DOHH2 (cell line): ENCODE results near the gene HMGCS2.

Experiments used
- H3F3A ChIP-seq: fragments of 200-600 bp; sonication (generic), shearing (Covaris generic); 2 replicates; pipeline ENCODE4 v1.6.0; 2016; ENCODE audit warnings: antibody characterized with exemption, mild to moderate bottlenecking; ENCODE audit not compliant: control insufficient read depth, insufficient read depth
- H3K27ac ChIP-seq: fragments of 200-600 bp; sonication (generic); 2 replicates; pipeline ENCODE4 v1.5.1; 2014; ENCODE audit warnings: low read depth, mild to moderate bottlenecking, low read length, moderate library complexity
- H3K27me3 ChIP-seq: fragments of 200-600 bp; sonication (generic); 2 replicates; pipeline ENCODE4 v1.6.1; 2014; ENCODE audit warnings: mild to moderate bottlenecking, low read length, mixed read lengths; ENCODE audit not compliant: control insufficient read depth
- H3K36me3 ChIP-seq: fragments of 200-600 bp; sonication (generic); 2 replicates; pipeline ENCODE4 v1.6.1; 2014; ENCODE audit warnings: mild to moderate bottlenecking, low read length, moderate library complexity, mixed read lengths; ENCODE audit not compliant: control insufficient read depth
- H3K4me1 ChIP-seq: fragments of 200-600 bp; sonication (generic); 2 replicates; pipeline ENCODE4 v1.6.1; 2014; ENCODE audit warnings: mild to moderate bottlenecking, low read length, mixed read lengths; ENCODE audit not compliant: control insufficient read depth
- H3K4me2 ChIP-seq: fragments of 200-600 bp; sonication (generic); 2 replicates; pipeline ENCODE4 v1.6.0; 2014; ENCODE audit warnings: mild to moderate bottlenecking, low read length, moderate library complexity
- H3K4me3 ChIP-seq: fragments of 200-600 bp; sonication (generic); 2 replicates; pipeline ENCODE4 v1.5.1; 2014; ENCODE audit warnings: mild to moderate bottlenecking, low read length, mixed read lengths
- H3K79me2 ChIP-seq: fragments of 200-600 bp; sonication (generic); 2 replicates; pipeline ENCODE4 v1.6.1; 2014; ENCODE audit warnings: mild to moderate bottlenecking, low read length, mixed read lengths; ENCODE audit not compliant: control insufficient read depth
- H3K9me2 ChIP-seq: fragments of 200-600 bp; sonication (generic); replicated peaks from 2 replicates; pipeline ENCODE4 v1.6.1; 2014; ENCODE audit warnings: mild to moderate bottlenecking, low read length, mixed read lengths; ENCODE audit not compliant: control insufficient read depth
- H3K9me3 ChIP-seq: fragments of 200-600 bp; sonication (generic); 2 replicates; pipeline ENCODE4 v1.6.1; 2014; ENCODE audit warnings: antibody characterized with exemption, low read length, mixed read lengths; ENCODE audit not compliant: control insufficient read depth, insufficient read depth
- H4K20me1 ChIP-seq: fragments of 200-600 bp; sonication (generic); 2 replicates; pipeline ENCODE4 v1.6.0; 2014; ENCODE audit warnings: low read depth, mild to moderate bottlenecking, antibody characterized with exemption, low read length, moderate library complexity; ENCODE audit not compliant: control insufficient read depth, insufficient read depth
- CTCF ChIP-seq: fragments of 200-600 bp; sonication (generic); IDR thresholded peaks from one replicate; pipeline ENCODE4 v1.5.1; 2014; ENCODE audit warnings: antibody characterized with exemption, mild to moderate bottlenecking, low read depth, low read length; ENCODE audit not compliant: poor library complexity, severe bottlenecking
- EZH2phosphoT487 ChIP-seq: fragments of 200-600 bp; sonication (generic); IDR thresholded peaks from 2 replicates; pipeline ENCODE4 v1.6.1; 2017; ENCODE audit warnings: borderline replicate concordance, mild to moderate bottlenecking, antibody characterized with exemption, low read length, moderate library complexity, mixed read lengths

Gene HMGCS2

GRCh38 chr1:119778359-119778758 lies 9.7 kb upstream of the HMGCS2 start:
- no peaks in the 10 kb centered on the region for H3F3A ChIP-seq
- H3K9me2 ChIP-seq, result no peaks in the 10 kb centered on the region
- no peaks in the 10 kb centered on the region for H4K20me1 ChIP-seq
- TF ChIP-seq EZH2phosphoT487 (no peak), CTCF (no peak)
- H3K4me1 ChIP-seq, result no peaks in the 10 kb centered on the region
- 0 out of 2 replicates have a peak, but pooled peaks cover 3% of the 10 kb centered on the region for H3K27me3 ChIP-seq
- no peaks in the 10 kb centered on the region for H3K9me3 ChIP-seq
- no peak overlapping the region for H3K27ac ChIP-seq
- H3K4me3 ChIP-seq, result no peak overlapping the region
- H3K4me2 ChIP-seq, result no peak overlapping the region
- no peaks in the 10 kb centered on the region for H3K36me3 ChIP-seq
- no peaks in the 10 kb centered on the region for H3K79me2 ChIP-seq

- Histone ChIP-seq H3K9me3 (no peaks in the 10 kb centered on the region), H3K4me1 (no peaks in the 10 kb centered on the region), H4K20me1 (no peaks in the 10 kb centered on the region), H3K36me3 (no peaks in the 10 kb centered on the region), H3K9me2 (no peaks in the 10 kb centered on the region), H3K4me2 (no peak overlapping the region), H3K79me2 (no peaks in the 10 kb centered on the region), H3F3A (no peaks in the 10 kb centered on the region), H3K27ac (no peak overlapping the region), H3K27me3 (peaks cover 20% of the 10 kb centered on the region), H3K4me3 (no peak overlapping the region)
- no peak for TF ChIP-seq CTCF
- TF ChIP-seq EZH2phosphoT487, result no peak
These were observed 6.2 kb upstream of the HMGCS2 start for GRCh38 chr1:119774746-119775490.

GRCh38 chr1:119773711-119774241 lies 5.1 kb upstream of the HMGCS2 start:
- no peaks in the 10 kb centered on the region for H3K9me3 ChIP-seq
- H3K27ac ChIP-seq, result no peak overlapping the region
- H4K20me1 ChIP-seq, result no peaks in the 10 kb centered on the region
- H3K4me2 ChIP-seq, result no peak overlapping the region
- H3F3A ChIP-seq, result no peaks in the 10 kb centered on the region
- no peaks in the 10 kb centered on the region for H3K79me2 ChIP-seq
- peaks cover 20% of the 10 kb centered on the region for H3K27me3 ChIP-seq
- H3K4me3 ChIP-seq, result no peak overlapping the region
- no peaks in the 10 kb centered on the region for H3K4me1 ChIP-seq
- TF ChIP-seq EZH2phosphoT487 (no peak), CTCF (no peak)
- H3K9me2 ChIP-seq, result no peaks in the 10 kb centered on the region
- no peaks in the 10 kb centered on the region for H3K36me3 ChIP-seq
